IPS-18c (cell line): ENCODE data around the gene HOXC4.
"Not testable (repeated sequence)": the region's sequence is repeated elsewhere in the genome, so short reads cannot be mapped to it uniquely, and the experiment has no call there.

Source experiments
- H3K4me3 ChIP-seq: 2 replicates; pipeline ENCODE4 v1.7.0; 2013; ENCODE audit warnings: low read depth, mild to moderate bottlenecking, low read length, moderate library complexity; ENCODE audit not compliant: insufficient read depth
- H3K9me3 ChIP-seq: one replicate; pipeline ENCODE4 v1.6.1; 2013; ENCODE audit warnings: mild to moderate bottlenecking, low read length, moderate library complexity; ENCODE audit not compliant: control insufficient read depth, insufficient read depth

HOXC4 gene

GRCh38 chr12:54059668-54060067 lies 6.0 kb downstream of the HOXC4 start:
- Histone ChIP-seq H3K9me3 (no peaks in the 10 kb centered on the region), H3K4me3 (no peak overlapping the region)

- no peak overlapping the region for H3K4me3 ChIP-seq
- no peaks in the 10 kb centered on the region for H3K9me3 ChIP-seq
Measured at GRCh38 chr12:54060174-54060974, 6.7 kb downstream of the HOXC4 start.

GRCh38 chr12:54060975-54061778 lies 7.5 kb downstream of the HOXC4 start:
- no peak overlapping the region for H3K4me3 ChIP-seq
- no peaks in the 10 kb centered on the region for H3K9me3 ChIP-seq

GRCh38 chr12:54065677-54066076 lies 12.0 kb downstream of the HOXC4 start:
- no peak overlapping the region for H3K4me3 ChIP-seq
- H3K9me3 ChIP-seq, result no peaks in the 10 kb centered on the region

GRCh38 chr12:54066408-54066807 lies 12.8 kb downstream of the HOXC4 start:
- H3K9me3 ChIP-seq, result no peaks in the 10 kb centered on the region

GRCh38 chr12:54068418-54069070 lies 14.9 kb downstream of the HOXC4 start:
- no peak overlapping the region for H3K4me3 ChIP-seq
- no peaks in the 10 kb centered on the region for H3K9me3 ChIP-seq

More at GRCh38 chr12:54066408-54066807, 12.8 kb downstream of the HOXC4 start:
- H3K4me3 ChIP-seq, result no peak overlapping the region

GRCh38 chr12:54071942-54072341 lies 18.3 kb downstream of the HOXC4 start:
- Histone ChIP-seq H3K9me3 (no peaks in the 10 kb centered on the region), H3K4me3 (no peak overlapping the region)

- H3K9me3 ChIP-seq, result no peaks in the 10 kb centered on the region
- H3K4me3 ChIP-seq, result no peak overlapping the region
Measured at GRCh38 chr12:54074308-54074707, 20.7 kb downstream of the HOXC4 start.

- Histone ChIP-seq H3K4me3 (no peak overlapping the region; the same call in 1 of the 2 replicates), H3K9me3 (no peaks in the 10 kb centered on the region)
Measured at GRCh38 chr12:54075409-54075808, 21.8 kb downstream of the HOXC4 start.

- Histone ChIP-seq H3K4me3 (no peak overlapping the region), H3K9me3 (no peaks in the 10 kb centered on the region)
Measured at GRCh38 chr12:54075974-54076373, 22.3 kb downstream of the HOXC4 start.

- H3K4me3 ChIP-seq, H3K9me3 ChIP-seq: not testable (repeated sequence)
Measured at GRCh38 chr12:54077843-54078242, 24.2 kb downstream of the HOXC4 start.

GRCh38 chr12:54079115-54079514 lies 25.5 kb downstream of the HOXC4 start:
- H3K9me3 ChIP-seq, H3K4me3 ChIP-seq: not testable (repeated sequence)

GRCh38 chr12:54080008-54080924 lies 26.6 kb downstream of the HOXC4 start:
- not testable (repeated sequence) for H3K9me3 ChIP-seq, H3K4me3 ChIP-seq

- not testable (repeated sequence) for H3K4me3 ChIP-seq, H3K9me3 ChIP-seq
Measured at GRCh38 chr12:54081053-54081514, 27.4 kb downstream of the HOXC4 start.

- not testable (repeated sequence) for H3K9me3 ChIP-seq, H3K4me3 ChIP-seq
Measured at GRCh38 chr12:54081581-54082396, 28.2 kb downstream of the HOXC4 start.

- H3K4me3 ChIP-seq, result no peak overlapping the region
- H3K9me3 ChIP-seq, result no peaks in the 10 kb centered on the region
Measured at GRCh38 chr12:54082397-54082892, 28.8 kb downstream of the HOXC4 start.
